ENCODE measurements around the gene KCNK13. TPM values are rescaled to one million over a fixed set of nuclear protein-coding genes. Genes with fewer than 3 reads are reported as not detected.

KCNK13 gene
- total and polyA plus RNA-seq, 9 of the 15 experiments (the other 6 are each of a cell fraction or from before 2014, with no cell fraction given), result 0.03 to 0.05 TPM; not detected in 7

- TF ChIP-seq ZNF318 (IDR thresholded peaks at IDR 0.05; ENCODE audit: borderline replicate concordance in 1 of 2, low read depth in 1 of 2) (no peak), HNRNPLL (IDR thresholded peaks at IDR 0.05; ENCODE audit: low read depth, low read length, poor library complexity, severe bottlenecking) (no peak), ZBTB1 (CRISPR knock-in tag; IDR thresholded peaks at IDR 0.05; ENCODE audit: borderline replicate concordance, low read depth) (no peak), MED1 (CRISPR knock-in tag; IDR thresholded peaks at IDR 0.05; ENCODE audit: borderline replicate concordance) (no peak), ZNF263 (CRISPR knock-in tag; IDR thresholded peaks at IDR 0.05; ENCODE audit: borderline replicate concordance) (no peak), ETS2 (tag; IDR thresholded peaks at IDR 0.05; ENCODE audit: borderline replicate concordance, poor library complexity, severe bottlenecking) (no peak)
- TF ChIP-seq, protein P1, sequence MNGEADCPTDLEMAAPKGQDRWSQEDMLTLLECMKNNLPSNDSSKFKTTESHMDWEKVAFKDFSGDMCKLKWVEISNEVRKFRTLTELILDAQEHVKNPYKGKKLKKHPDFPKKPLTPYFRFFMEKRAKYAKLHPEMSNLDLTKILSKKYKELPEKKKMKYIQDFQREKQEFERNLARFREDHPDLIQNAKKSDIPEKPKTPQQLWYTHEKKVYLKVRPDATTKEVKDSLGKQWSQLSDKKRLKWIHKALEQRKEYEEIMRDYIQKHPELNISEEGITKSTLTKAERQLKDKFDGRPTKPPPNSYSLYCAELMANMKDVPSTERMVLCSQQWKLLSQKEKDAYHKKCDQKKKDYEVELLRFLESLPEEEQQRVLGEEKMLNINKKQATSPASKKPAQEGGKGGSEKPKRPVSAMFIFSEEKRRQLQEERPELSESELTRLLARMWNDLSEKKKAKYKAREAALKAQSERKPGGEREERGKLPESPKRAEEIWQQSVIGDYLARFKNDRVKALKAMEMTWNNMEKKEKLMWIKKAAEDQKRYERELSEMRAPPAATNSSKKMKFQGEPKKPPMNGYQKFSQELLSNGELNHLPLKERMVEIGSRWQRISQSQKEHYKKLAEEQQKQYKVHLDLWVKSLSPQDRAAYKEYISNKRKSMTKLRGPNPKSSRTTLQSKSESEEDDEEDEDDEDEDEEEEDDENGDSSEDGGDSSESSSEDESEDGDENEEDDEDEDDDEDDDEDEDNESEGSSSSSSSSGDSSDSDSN (IDR thresholded peaks at IDR 0.05; ENCODE audit: borderline replicate concordance in 1 of 2, low read depth in 2 of 2, low read length in 2 of 2), result no peak
Observed at GRCh38 chr14:90115780-90116179, 54.0 kb downstream of the KCNK13 start (continued).
